ENCODE results near the gene GRK5. TPM values are rescaled to one million over a fixed set of nuclear protein-coding genes. Genes with fewer than 3 reads are reported as not detected.

GRK5 gene
- total RNA-seq, 1 experiment from 2014 or later: 2.3 TPM

DNA sequence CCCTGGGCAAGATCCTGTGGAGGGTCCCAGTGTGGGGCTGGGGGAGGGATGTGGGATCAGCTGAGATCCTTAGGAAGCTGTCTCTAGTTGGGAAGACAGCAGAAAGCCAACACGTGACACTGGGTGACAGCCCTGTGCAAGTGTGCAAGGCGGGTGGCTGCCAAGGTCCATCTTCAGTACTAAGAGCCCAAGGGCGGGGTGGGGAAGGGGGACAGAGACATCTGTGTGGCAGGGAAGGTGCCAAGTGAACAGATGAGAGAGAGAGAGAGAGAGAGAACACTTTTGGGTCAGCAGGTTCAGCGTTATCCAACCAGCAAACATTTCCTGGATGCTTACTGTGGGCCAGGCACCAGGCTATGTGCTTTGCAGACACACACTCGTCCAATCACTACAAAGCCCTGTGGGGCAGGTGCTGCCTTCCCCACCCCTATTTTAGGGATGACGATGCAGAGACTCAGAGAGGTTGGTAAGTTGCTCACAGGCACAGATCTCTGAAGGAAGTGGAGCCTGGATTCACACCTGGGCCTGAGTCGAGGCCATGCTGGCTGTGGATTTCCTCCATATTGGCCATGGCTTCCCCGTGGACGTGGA, 135.7 kb downstream of the GRK5 start:
- ChIA-PET POLR2A (no interaction called here), CTCF (interaction anchor here (0.8 kb wide), 1 partner anchor 143 kb away, joined by 3 read pairs; no protein-coding TSS in a partner anchor)
- no peak overlapping the region for H3K27ac Mint-ChIP-seq
- H3K4me3 Mint-ChIP-seq: no peak overlapping the region
- H3K4me1 Mint-ChIP-seq: peaks cover 7% of the 10 kb centered on the region
- peaks cover 2% of the 10 kb centered on the region; the same call in 1 of the 2 replicates for H3K27me3 Mint-ChIP-seq (ENCODE audit: low read depth)
- TF ChIP-seq, protein P1, sequence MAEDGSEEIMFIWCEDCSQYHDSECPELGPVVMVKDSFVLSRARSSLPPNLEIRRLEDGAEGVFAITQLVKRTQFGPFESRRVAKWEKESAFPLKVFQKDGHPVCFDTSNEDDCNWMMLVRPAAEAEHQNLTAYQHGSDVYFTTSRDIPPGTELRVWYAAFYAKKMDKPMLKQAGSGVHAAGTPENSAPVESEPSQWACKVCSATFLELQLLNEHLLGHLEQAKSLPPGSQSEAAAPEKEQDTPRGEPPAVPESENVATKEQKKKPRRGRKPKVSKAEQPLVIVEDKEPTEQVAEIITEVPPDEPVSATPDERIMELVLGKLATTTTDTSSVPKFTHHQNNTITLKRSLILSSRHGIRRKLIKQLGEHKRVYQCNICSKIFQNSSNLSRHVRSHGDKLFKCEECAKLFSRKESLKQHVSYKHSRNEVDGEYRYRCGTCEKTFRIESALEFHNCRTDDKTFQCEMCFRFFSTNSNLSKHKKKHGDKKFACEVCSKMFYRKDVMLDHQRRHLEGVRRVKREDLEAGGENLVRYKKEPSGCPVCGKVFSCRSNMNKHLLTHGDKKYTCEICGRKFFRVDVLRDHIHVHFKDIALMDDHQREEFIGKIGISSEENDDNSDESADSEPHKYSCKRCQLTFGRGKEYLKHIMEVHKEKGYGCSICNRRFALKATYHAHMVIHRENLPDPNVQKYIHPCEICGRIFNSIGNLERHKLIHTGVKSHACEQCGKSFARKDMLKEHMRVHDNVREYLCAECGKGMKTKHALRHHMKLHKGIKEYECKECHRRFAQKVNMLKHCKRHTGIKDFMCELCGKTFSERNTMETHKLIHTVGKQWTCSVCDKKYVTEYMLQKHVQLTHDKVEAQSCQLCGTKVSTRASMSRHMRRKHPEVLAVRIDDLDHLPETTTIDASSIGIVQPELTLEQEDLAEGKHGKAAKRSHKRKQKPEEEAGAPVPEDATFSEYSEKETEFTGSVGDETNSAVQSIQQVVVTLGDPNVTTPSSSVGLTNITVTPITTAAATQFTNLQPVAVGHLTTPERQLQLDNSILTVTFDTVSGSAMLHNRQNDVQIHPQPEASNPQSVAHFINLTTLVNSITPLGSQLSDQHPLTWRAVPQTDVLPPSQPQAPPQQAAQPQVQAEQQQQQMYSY (CRISPR knock-in tag; IDR thresholded peaks at IDR 0.05): no peak
- TF ChIP-seq ESRRA (CRISPR knock-in tag; IDR thresholded peaks at IDR 0.05; ENCODE audit: borderline replicate concordance): no peak
- TF ChIP-seq MYBL2 (CRISPR knock-in tag; IDR thresholded peaks at IDR 0.05): no peak
- TF ChIP-seq NFATC4 (CRISPR knock-in tag; IDR thresholded peaks at IDR 0.05): no peak
- H3K9me3 Mint-ChIP-seq: no peaks in the 10 kb centered on the region
- no peaks in the 10 kb centered on the region for H3K36me3 Mint-ChIP-seq
- DNase-seq (ENCODE audit: low spot score): no peak
- ATAC-seq: no peak

DNA sequence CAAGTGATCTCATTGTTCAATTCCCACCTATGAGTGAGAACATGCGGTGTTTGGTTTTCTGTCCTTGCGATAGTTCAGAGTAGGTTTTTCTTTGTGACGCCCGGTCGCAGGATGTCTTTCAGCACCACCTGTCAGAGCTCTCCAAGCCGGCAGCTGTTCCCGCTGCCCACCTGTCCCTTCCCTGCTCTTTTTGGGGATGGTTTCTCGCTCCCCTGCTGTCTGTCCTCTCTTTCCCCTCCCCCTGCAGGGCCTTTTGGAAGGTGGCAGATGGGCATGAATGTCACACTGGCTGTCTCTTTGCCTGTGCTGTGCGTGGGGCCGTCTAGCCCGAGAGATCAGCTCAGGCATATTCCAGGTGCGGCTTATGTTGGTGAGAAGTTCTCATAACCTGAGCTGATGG, 137.0 kb downstream of the GRK5 start:
- peaks cover 2% of the 10 kb centered on the region; the same call in 1 of the 2 replicates for H3K27me3 Mint-ChIP-seq (ENCODE audit: low read depth)
- TF ChIP-seq, protein P2, sequence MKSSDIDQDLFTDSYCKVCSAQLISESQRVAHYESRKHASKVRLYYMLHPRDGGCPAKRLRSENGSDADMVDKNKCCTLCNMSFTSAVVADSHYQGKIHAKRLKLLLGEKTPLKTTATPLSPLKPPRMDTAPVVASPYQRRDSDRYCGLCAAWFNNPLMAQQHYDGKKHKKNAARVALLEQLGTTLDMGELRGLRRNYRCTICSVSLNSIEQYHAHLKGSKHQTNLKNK (CRISPR knock-in tag; IDR thresholded peaks at IDR 0.05): no peak
- TF ChIP-seq ZNF671 (CRISPR knock-in tag; IDR thresholded peaks at IDR 0.05) (no peak), SMAD3 (CRISPR knock-in tag; IDR thresholded peaks at IDR 0.05; ENCODE audit: borderline replicate concordance) (no peak), PRRX2 (CRISPR knock-in tag; IDR thresholded peaks at IDR 0.05) (no peak), FOXJ3 (CRISPR knock-in tag; IDR thresholded peaks at IDR 0.05; ENCODE audit: borderline replicate concordance) (no peak)
- TF ChIP-seq, protein P3, sequence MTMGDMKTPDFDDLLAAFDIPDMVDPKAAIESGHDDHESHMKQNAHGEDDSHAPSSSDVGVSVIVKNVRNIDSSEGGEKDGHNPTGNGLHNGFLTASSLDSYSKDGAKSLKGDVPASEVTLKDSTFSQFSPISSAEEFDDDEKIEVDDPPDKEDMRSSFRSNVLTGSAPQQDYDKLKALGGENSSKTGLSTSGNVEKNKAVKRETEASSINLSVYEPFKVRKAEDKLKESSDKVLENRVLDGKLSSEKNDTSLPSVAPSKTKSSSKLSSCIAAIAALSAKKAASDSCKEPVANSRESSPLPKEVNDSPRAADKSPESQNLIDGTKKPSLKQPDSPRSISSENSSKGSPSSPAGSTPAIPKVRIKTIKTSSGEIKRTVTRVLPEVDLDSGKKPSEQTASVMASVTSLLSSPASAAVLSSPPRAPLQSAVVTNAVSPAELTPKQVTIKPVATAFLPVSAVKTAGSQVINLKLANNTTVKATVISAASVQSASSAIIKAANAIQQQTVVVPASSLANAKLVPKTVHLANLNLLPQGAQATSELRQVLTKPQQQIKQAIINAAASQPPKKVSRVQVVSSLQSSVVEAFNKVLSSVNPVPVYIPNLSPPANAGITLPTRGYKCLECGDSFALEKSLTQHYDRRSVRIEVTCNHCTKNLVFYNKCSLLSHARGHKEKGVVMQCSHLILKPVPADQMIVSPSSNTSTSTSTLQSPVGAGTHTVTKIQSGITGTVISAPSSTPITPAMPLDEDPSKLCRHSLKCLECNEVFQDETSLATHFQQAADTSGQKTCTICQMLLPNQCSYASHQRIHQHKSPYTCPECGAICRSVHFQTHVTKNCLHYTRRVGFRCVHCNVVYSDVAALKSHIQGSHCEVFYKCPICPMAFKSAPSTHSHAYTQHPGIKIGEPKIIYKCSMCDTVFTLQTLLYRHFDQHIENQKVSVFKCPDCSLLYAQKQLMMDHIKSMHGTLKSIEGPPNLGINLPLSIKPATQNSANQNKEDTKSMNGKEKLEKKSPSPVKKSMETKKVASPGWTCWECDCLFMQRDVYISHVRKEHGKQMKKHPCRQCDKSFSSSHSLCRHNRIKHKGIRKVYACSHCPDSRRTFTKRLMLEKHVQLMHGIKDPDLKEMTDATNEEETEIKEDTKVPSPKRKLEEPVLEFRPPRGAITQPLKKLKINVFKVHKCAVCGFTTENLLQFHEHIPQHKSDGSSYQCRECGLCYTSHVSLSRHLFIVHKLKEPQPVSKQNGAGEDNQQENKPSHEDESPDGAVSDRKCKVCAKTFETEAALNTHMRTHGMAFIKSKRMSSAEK (CRISPR knock-in tag; IDR thresholded peaks at IDR 0.05; ENCODE audit: borderline replicate concordance): no peak
- TF ChIP-seq, protein P4, sequence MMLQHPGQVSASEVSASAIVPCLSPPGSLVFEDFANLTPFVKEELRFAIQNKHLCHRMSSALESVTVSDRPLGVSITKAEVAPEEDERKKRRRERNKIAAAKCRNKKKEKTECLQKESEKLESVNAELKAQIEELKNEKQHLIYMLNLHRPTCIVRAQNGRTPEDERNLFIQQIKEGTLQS (CRISPR knock-in tag; conservative IDR thresholded peaks at IDR 0.05): no peak
- TF ChIP-seq, protein P5, sequence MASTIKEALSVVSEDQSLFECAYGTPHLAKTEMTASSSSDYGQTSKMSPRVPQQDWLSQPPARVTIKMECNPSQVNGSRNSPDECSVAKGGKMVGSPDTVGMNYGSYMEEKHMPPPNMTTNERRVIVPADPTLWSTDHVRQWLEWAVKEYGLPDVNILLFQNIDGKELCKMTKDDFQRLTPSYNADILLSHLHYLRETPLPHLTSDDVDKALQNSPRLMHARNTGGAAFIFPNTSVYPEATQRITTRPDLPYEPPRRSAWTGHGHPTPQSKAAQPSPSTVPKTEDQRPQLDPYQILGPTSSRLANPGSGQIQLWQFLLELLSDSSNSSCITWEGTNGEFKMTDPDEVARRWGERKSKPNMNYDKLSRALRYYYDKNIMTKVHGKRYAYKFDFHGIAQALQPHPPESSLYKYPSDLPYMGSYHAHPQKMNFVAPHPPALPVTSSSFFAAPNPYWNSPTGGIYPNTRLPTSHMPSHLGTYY (CRISPR knock-in tag; IDR thresholded peaks at IDR 0.05): no peak
- TF ChIP-seq, protein P6, sequence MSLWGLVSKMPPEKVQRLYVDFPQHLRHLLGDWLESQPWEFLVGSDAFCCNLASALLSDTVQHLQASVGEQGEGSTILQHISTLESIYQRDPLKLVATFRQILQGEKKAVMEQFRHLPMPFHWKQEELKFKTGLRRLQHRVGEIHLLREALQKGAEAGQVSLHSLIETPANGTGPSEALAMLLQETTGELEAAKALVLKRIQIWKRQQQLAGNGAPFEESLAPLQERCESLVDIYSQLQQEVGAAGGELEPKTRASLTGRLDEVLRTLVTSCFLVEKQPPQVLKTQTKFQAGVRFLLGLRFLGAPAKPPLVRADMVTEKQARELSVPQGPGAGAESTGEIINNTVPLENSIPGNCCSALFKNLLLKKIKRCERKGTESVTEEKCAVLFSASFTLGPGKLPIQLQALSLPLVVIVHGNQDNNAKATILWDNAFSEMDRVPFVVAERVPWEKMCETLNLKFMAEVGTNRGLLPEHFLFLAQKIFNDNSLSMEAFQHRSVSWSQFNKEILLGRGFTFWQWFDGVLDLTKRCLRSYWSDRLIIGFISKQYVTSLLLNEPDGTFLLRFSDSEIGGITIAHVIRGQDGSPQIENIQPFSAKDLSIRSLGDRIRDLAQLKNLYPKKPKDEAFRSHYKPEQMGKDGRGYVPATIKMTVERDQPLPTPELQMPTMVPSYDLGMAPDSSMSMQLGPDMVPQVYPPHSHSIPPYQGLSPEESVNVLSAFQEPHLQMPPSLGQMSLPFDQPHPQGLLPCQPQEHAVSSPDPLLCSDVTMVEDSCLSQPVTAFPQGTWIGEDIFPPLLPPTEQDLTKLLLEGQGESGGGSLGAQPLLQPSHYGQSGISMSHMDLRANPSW (CRISPR knock-in tag; conservative IDR thresholded peaks at IDR 0.05; ENCODE audit: low read depth): no peak
- TF ChIP-seq, protein P7, sequence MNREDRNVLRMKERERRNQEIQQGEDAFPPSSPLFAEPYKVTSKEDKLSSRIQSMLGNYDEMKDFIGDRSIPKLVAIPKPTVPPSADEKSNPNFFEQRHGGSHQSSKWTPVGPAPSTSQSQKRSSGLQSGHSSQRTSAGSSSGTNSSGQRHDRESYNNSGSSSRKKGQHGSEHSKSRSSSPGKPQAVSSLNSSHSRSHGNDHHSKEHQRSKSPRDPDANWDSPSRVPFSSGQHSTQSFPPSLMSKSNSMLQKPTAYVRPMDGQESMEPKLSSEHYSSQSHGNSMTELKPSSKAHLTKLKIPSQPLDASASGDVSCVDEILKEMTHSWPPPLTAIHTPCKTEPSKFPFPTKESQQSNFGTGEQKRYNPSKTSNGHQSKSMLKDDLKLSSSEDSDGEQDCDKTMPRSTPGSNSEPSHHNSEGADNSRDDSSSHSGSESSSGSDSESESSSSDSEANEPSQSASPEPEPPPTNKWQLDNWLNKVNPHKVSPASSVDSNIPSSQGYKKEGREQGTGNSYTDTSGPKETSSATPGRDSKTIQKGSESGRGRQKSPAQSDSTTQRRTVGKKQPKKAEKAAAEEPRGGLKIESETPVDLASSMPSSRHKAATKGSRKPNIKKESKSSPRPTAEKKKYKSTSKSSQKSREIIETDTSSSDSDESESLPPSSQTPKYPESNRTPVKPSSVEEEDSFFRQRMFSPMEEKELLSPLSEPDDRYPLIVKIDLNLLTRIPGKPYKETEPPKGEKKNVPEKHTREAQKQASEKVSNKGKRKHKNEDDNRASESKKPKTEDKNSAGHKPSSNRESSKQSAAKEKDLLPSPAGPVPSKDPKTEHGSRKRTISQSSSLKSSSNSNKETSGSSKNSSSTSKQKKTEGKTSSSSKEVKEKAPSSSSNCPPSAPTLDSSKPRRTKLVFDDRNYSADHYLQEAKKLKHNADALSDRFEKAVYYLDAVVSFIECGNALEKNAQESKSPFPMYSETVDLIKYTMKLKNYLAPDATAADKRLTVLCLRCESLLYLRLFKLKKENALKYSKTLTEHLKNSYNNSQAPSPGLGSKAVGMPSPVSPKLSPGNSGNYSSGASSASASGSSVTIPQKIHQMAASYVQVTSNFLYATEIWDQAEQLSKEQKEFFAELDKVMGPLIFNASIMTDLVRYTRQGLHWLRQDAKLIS (CRISPR knock-in tag; IDR thresholded peaks at IDR 0.05; ENCODE audit: borderline replicate concordance): no peak
- TF ChIP-seq, protein P8, sequence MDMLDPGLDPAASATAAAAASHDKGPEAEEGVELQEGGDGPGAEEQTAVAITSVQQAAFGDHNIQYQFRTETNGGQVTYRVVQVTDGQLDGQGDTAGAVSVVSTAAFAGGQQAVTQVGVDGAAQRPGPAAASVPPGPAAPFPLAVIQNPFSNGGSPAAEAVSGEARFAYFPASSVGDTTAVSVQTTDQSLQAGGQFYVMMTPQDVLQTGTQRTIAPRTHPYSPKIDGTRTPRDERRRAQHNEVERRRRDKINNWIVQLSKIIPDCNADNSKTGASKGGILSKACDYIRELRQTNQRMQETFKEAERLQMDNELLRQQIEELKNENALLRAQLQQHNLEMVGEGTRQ (CRISPR knock-in tag; IDR thresholded peaks at IDR 0.05): no peak

More for the DNA sequence above, 137.0 kb downstream of the GRK5 start:
- CTCF ChIA-PET: interaction anchor here (1.7 kb wide), 1 partner anchor 146 kb away, joined by 7 read pairs; no protein-coding TSS in a partner anchor
- POLR2A ChIA-PET: no interaction called here
- Mint-ChIP-seq H3K36me3 (no peaks in the 10 kb centered on the region), H3K9me3 (no peaks in the 10 kb centered on the region), H3K4me1 (peaks cover 7% of the 10 kb centered on the region), H3K4me3 (no peak overlapping the region), H3K27ac (peak overlapping the region; percentile 66; the same call in 1 of the 2 replicates)
- ATAC-seq: no peak
- DNase-seq (ENCODE audit: low spot score): no peak
